Lower leg skin (tissue), 4 donors: ENCODE data around the gene STOX1. TPM values are rescaled to one million over a fixed set of nuclear protein-coding genes. Genes with fewer than 3 reads are reported as not detected.
"Not testable (repeated sequence)": the region's sequence is repeated elsewhere in the genome, so short reads cannot be mapped to it uniquely, and the experiment has no call there.

Experiments used
- DNase-seq, 2 donors: peaks; one replicate each; pipeline ENCODE4 v3.0.0-alpha.2; 2019; ENCODE audit warnings: low spot score in 2 of 2
- H3K4me3 ChIP-seq: fragments of 200-600 bp; sonication (generic); 2 replicates; pipeline ENCODE4 v1.5.1; 2017; ENCODE audit warnings: mild to moderate bottlenecking, low read depth; ENCODE audit not compliant: poor library complexity, severe bottlenecking
- CTCF ChIP-seq, 3 donors: fragments of 450-650 bp; IDR thresholded peaks; one replicate each; pipeline ENCODE4 v1.5.1; 2016; ENCODE audit warnings: antibody characterized with exemption in 3 of 3, mild to moderate bottlenecking in 3 of 3, moderate library complexity in 2 of 3
- POLR2A ChIP-seq, 2 donors: fragments of 450-650 bp; IDR thresholded peaks; one replicate each; pipeline ENCODE4 v1.6.1; 2016 to 2017; ENCODE audit warnings: antibody characterized with exemption in 2 of 2, mild to moderate bottlenecking in 1 of 2, moderate library complexity in 1 of 2
- WGBS, 2 donors: methylation state at CpG; one replicate each; pipeline ENCODE4 v1.1.5; 2018; 5-methylcytosine and 5-hydroxymethylcytosine counted together
- intact Hi-C: fragments of 100-400 bp; cut with DNase I; formaldehyde crosslinking; loops from one replicate; pipeline ENCODE4 v1.15.0; 2023; ENCODE audit warnings: low total_unique reads
- total RNA-seq, 4 donors: library from RNA; depleted of rRNA; stranded (reverse); fragments of >200 nt; gene quantifications; one replicate each; pipeline ENCODE4 v1.1.0, GENCODE V29; 2016

The STOX1 gene
- total RNA-seq, 4 donors from 2014 or later: 1.5 to 2.6 (median 1.9) TPM

GRCh38 chr10:68902382-68902781, 75.1 kb downstream of the STOX1 start:
- no peak for DNase-seq
- 72 to 76% methylated on average over 5 of the region's 5 CpGs for WGBS, 2 donors
- TF ChIP-seq POLR2A (IDR thresholded peaks at IDR 0.05): no peak
- no peak for TF ChIP-seq CTCF (IDR thresholded peaks at IDR 0.05)
- intact Hi-C loops: no loop called here
- H3K4me3 ChIP-seq: no peak overlapping the region

- no peak for DNase-seq
- TF ChIP-seq POLR2A (IDR thresholded peaks at IDR 0.05): no peak
- no peak for TF ChIP-seq CTCF (IDR thresholded peaks at IDR 0.05)
- H3K4me3 ChIP-seq: no peak overlapping the region
- intact Hi-C loops: no loop called here
These were observed 97.3 kb downstream of the STOX1 start for GRCh38 chr10:68924593-68924992.

- 95 to 97% methylated on average over 4 of the region's 4 CpGs for WGBS, 2 donors
- H3K4me3 ChIP-seq: no peak overlapping the region
- no peak for DNase-seq
- TF ChIP-seq POLR2A (IDR thresholded peaks at IDR 0.05) (no peak), CTCF (IDR thresholded peaks at IDR 0.05) (no peak)
- intact Hi-C loops: no loop called here
These were observed 98.2 kb downstream of the STOX1 start for GRCh38 chr10:68925489-68925888.

GRCh38 chr10:68929157-68929556, 101.8 kb downstream of the STOX1 start:
- DNase-seq, intact Hi-C loops, H3K4me3 ChIP-seq: not testable (repeated sequence)
- WGBS, 2 donors: 92 to 98% methylated on average over 2 of the region's 2 CpGs

GRCh38 chr10:68929888-68930287, 102.6 kb downstream of the STOX1 start:
- intact Hi-C loops, H3K4me3 ChIP-seq, DNase-seq: not testable (repeated sequence)
- WGBS, 2 donors: 95 to 97% methylated on average over 7 to 8 of the region's 8 CpGs

GRCh38 chr10:68932860-68933259, 105.5 kb downstream of the STOX1 start:
- intact Hi-C loops, DNase-seq, H3K4me3 ChIP-seq: not testable (repeated sequence)
- WGBS, 2 donors: 98 to 100% methylated on average over 3 of the region's 3 CpGs

- intact Hi-C loops: no loop called here
- DNase-seq: no peak
- TF ChIP-seq CTCF (IDR thresholded peaks at IDR 0.05): no peak
- no peak for TF ChIP-seq POLR2A (IDR thresholded peaks at IDR 0.05)
- no peak overlapping the region for H3K4me3 ChIP-seq
These were observed 107.7 kb downstream of the STOX1 start for GRCh38 chr10:68934994-68935393.
